ENCODE results near the gene TIFAB.

TIFAB gene

GRCh38 chr5:135428586-135428985, 23.6 kb downstream of the TIFAB start:
- H3K9me3 ChIP-seq (ENCODE audit: control insufficient read depth, low read length), result peaks cover 13% of the 10 kb centered on the region
- H3K18ac ChIP-seq (ENCODE audit: low read depth in 1 of 2, low read length in 2 of 2), result no peak overlapping the region
- H3K14ac ChIP-seq (ENCODE audit: low read length in 2 of 2), result peak overlapping the region in 1 of 2 experiments; percentile 7
- no peak overlapping the region for H2BK12ac ChIP-seq (ENCODE audit: low read length in 2 of 2)
- H3K4ac ChIP-seq (ENCODE audit: low read depth in 1 of 2, low read length in 2 of 2), result no peak overlapping the region
- peak overlapping the region in 1 of 2 experiments; percentile 14 for H3K23ac ChIP-seq (ENCODE audit: low read length in 2 of 2)
- H2AK5ac ChIP-seq (ENCODE audit: low read length, severe bottlenecking), result no peak overlapping the region
- H3K4me3 ChIP-seq (ENCODE audit: insufficient read depth in 1 of 2, low read depth in 1 of 2, low read length in 2 of 2), result peak overlapping the region in 1 of 2 experiments; percentile 22
- H3K79me1 ChIP-seq (replicated peaks; ENCODE audit: low read length, poor library complexity, severe bottlenecking), result no peaks in the 10 kb centered on the region
- no peak overlapping the region for H2AFZ ChIP-seq (ENCODE audit: low read depth, low read length)
- H3K4me1 ChIP-seq (ENCODE audit: control insufficient read depth, insufficient read depth, low read depth, low read length), result no peaks in the 10 kb centered on the region
- no peak overlapping the region for H4K8ac ChIP-seq (ENCODE audit: low read length)
- H4K91ac ChIP-seq (ENCODE audit: low read length), result no peak overlapping the region
- WGBS, result 80% methylated on average over 1 of the region's 1 CpG
- H3K4me2 ChIP-seq (ENCODE audit: low read length, poor library complexity, severe bottlenecking), result no peak overlapping the region
- H3K9ac ChIP-seq (ENCODE audit: low read length), result no peak overlapping the region
- no peak for DNase-seq
- peaks cover 0 to 21% of the 10 kb centered on the region in 2 experiments for H3K27me3 ChIP-seq (ENCODE audit: control insufficient read depth in 1 of 2, insufficient read depth in 1 of 2, low read length in 2 of 2)
- H3K27ac ChIP-seq (ENCODE audit: low read length, poor library complexity, severe bottlenecking), result no peak overlapping the region
- H2BK15ac ChIP-seq (ENCODE audit: low read depth, poor library complexity, severe bottlenecking), result no peak overlapping the region
- no peak overlapping the region for H2BK5ac ChIP-seq (ENCODE audit: low read depth, low read length, poor library complexity, severe bottlenecking)
- no peak overlapping the region for H2BK120ac ChIP-seq (ENCODE audit: low read depth, low read length)
- H3K36me3 ChIP-seq (ENCODE audit: control insufficient read depth in 1 of 2, insufficient read depth in 2 of 2, low read depth in 1 of 2, low read length in 2 of 2), result no peaks in the 10 kb centered on the region

- no peak overlapping the region for H4K91ac ChIP-seq (ENCODE audit: low read length)
- peaks cover 13% of the 10 kb centered on the region for H3K9me3 ChIP-seq (ENCODE audit: control insufficient read depth, low read length)
- no peak overlapping the region for H3K14ac ChIP-seq (ENCODE audit: low read length in 2 of 2)
- H3K4me1 ChIP-seq (ENCODE audit: control insufficient read depth, insufficient read depth, low read depth, low read length), result no peaks in the 10 kb centered on the region
- H2BK5ac ChIP-seq (ENCODE audit: low read depth, low read length, poor library complexity, severe bottlenecking), result no peak overlapping the region
- H3K9ac ChIP-seq (ENCODE audit: low read length), result no peak overlapping the region
- peak overlapping the region; percentile 28 for H3K4me2 ChIP-seq (ENCODE audit: low read length, poor library complexity, severe bottlenecking)
- H2AK5ac ChIP-seq (ENCODE audit: low read length, severe bottlenecking), result no peak overlapping the region
- no peaks in the 10 kb centered on the region for H3K36me3 ChIP-seq (ENCODE audit: control insufficient read depth in 1 of 2, insufficient read depth in 2 of 2, low read depth in 1 of 2, low read length in 2 of 2)
- H3K4me3 ChIP-seq (ENCODE audit: insufficient read depth in 1 of 2, low read depth in 1 of 2, low read length in 2 of 2), result no peak overlapping the region
- H2BK15ac ChIP-seq (ENCODE audit: low read depth, poor library complexity, severe bottlenecking), result no peak overlapping the region
- no peak overlapping the region for H3K23ac ChIP-seq (ENCODE audit: low read length in 2 of 2)
- no peak overlapping the region for H3K27ac ChIP-seq (ENCODE audit: low read length, poor library complexity, severe bottlenecking)
- WGBS, result 59% methylated on average over 5 of the region's 7 CpGs
- H3K18ac ChIP-seq (ENCODE audit: low read depth in 1 of 2, low read length in 2 of 2), result no peak overlapping the region
- H3K27me3 ChIP-seq (ENCODE audit: control insufficient read depth in 1 of 2, insufficient read depth in 1 of 2, low read length in 2 of 2), result peaks cover 0 to 28% of the 10 kb centered on the region in 2 experiments
- DNase-seq, result peak; percentile 58
- no peak overlapping the region for H4K8ac ChIP-seq (ENCODE audit: low read length)
- no peak overlapping the region for H2AFZ ChIP-seq (ENCODE audit: low read depth, low read length)
- no peak overlapping the region for H3K4ac ChIP-seq (ENCODE audit: low read depth in 1 of 2, low read length in 2 of 2)
- H2BK120ac ChIP-seq (ENCODE audit: low read depth, low read length), result no peak overlapping the region
- no peak overlapping the region for H2BK12ac ChIP-seq (ENCODE audit: low read length in 2 of 2)
- H3K79me1 ChIP-seq (replicated peaks; ENCODE audit: low read length, poor library complexity, severe bottlenecking), result no peaks in the 10 kb centered on the region
Measured at GRCh38 chr5:135426102-135427082, 25.8 kb downstream of the TIFAB start.

GRCh38 chr5:135425641-135426040, 26.5 kb downstream of the TIFAB start:
- no peaks in the 10 kb centered on the region for H3K36me3 ChIP-seq (ENCODE audit: control insufficient read depth in 1 of 2, insufficient read depth in 2 of 2, low read depth in 1 of 2, low read length in 2 of 2)
- H2BK12ac ChIP-seq (ENCODE audit: low read length in 2 of 2), result no peak overlapping the region
- H2BK5ac ChIP-seq (ENCODE audit: low read depth, low read length, poor library complexity, severe bottlenecking), result no peak overlapping the region
- no peak overlapping the region for H2AK5ac ChIP-seq (ENCODE audit: low read length, severe bottlenecking)
- peaks cover 0 to 32% of the 10 kb centered on the region in 2 experiments for H3K27me3 ChIP-seq (ENCODE audit: control insufficient read depth in 1 of 2, insufficient read depth in 1 of 2, low read length in 2 of 2)
- no peak overlapping the region for H3K4me2 ChIP-seq (ENCODE audit: low read length, poor library complexity, severe bottlenecking)
- peaks cover 13% of the 10 kb centered on the region for H3K9me3 ChIP-seq (ENCODE audit: control insufficient read depth, low read length)
- no peak overlapping the region for H4K91ac ChIP-seq (ENCODE audit: low read length)
- no peak overlapping the region for H3K4me3 ChIP-seq (ENCODE audit: insufficient read depth in 1 of 2, low read depth in 1 of 2, low read length in 2 of 2)
- no peak overlapping the region for H3K14ac ChIP-seq (ENCODE audit: low read length in 2 of 2)
- no peak overlapping the region for H3K4ac ChIP-seq (ENCODE audit: low read depth in 1 of 2, low read length in 2 of 2)
- no peak for DNase-seq
- H3K23ac ChIP-seq (ENCODE audit: low read length in 2 of 2), result no peak overlapping the region
- WGBS, result 50% methylated on average over 2 of the region's 2 CpGs
- no peak overlapping the region for H3K27ac ChIP-seq (ENCODE audit: low read length, poor library complexity, severe bottlenecking)
- no peaks in the 10 kb centered on the region for H3K79me1 ChIP-seq (replicated peaks; ENCODE audit: low read length, poor library complexity, severe bottlenecking)
- no peak overlapping the region for H2AFZ ChIP-seq (ENCODE audit: low read depth, low read length)
- H3K9ac ChIP-seq (ENCODE audit: low read length), result no peak overlapping the region
- no peak overlapping the region for H2BK120ac ChIP-seq (ENCODE audit: low read depth, low read length)
- no peaks in the 10 kb centered on the region for H3K4me1 ChIP-seq (ENCODE audit: control insufficient read depth, insufficient read depth, low read depth, low read length)
- no peak overlapping the region for H4K8ac ChIP-seq (ENCODE audit: low read length)
- no peak overlapping the region for H2BK15ac ChIP-seq (ENCODE audit: low read depth, poor library complexity, severe bottlenecking)
- no peak overlapping the region for H3K18ac ChIP-seq (ENCODE audit: low read depth in 1 of 2, low read length in 2 of 2)

GRCh38 chr5:135423846-135424168, 28.3 kb downstream of the TIFAB start:
- no peak overlapping the region for H2AFZ ChIP-seq (ENCODE audit: low read depth, low read length)
- no peaks in the 10 kb centered on the region for H3K36me3 ChIP-seq (ENCODE audit: control insufficient read depth in 1 of 2, insufficient read depth in 2 of 2, low read depth in 1 of 2, low read length in 2 of 2)
- WGBS, result 88% methylated on average over 1 of the region's 1 CpG
- no peak overlapping the region for H2BK5ac ChIP-seq (ENCODE audit: low read depth, low read length, poor library complexity, severe bottlenecking)
- no peaks in the 10 kb centered on the region for H3K4me1 ChIP-seq (ENCODE audit: control insufficient read depth, insufficient read depth, low read depth, low read length)
- no peaks in the 10 kb centered on the region for H3K79me1 ChIP-seq (replicated peaks; ENCODE audit: low read length, poor library complexity, severe bottlenecking)
- no peak for DNase-seq
- H2BK12ac ChIP-seq (ENCODE audit: low read length in 2 of 2), result no peak overlapping the region
- no peak overlapping the region for H3K18ac ChIP-seq (ENCODE audit: low read depth in 1 of 2, low read length in 2 of 2)
- no peak overlapping the region for H4K91ac ChIP-seq (ENCODE audit: low read length)
- peaks cover 24% of the 10 kb centered on the region for H3K9me3 ChIP-seq (ENCODE audit: control insufficient read depth, low read length)
- H3K23ac ChIP-seq (ENCODE audit: low read length in 2 of 2), result no peak overlapping the region
- no peak overlapping the region for H3K14ac ChIP-seq (ENCODE audit: low read length in 2 of 2)
- no peak overlapping the region for H3K4me2 ChIP-seq (ENCODE audit: low read length, poor library complexity, severe bottlenecking)
- no peak overlapping the region for H3K9ac ChIP-seq (ENCODE audit: low read length)
- no peak overlapping the region for H4K8ac ChIP-seq (ENCODE audit: low read length)
- peaks cover 0 to 29% of the 10 kb centered on the region in 2 experiments for H3K27me3 ChIP-seq (ENCODE audit: control insufficient read depth in 1 of 2, insufficient read depth in 1 of 2, low read length in 2 of 2)
- H3K4me3 ChIP-seq (ENCODE audit: insufficient read depth in 1 of 2, low read depth in 1 of 2, low read length in 2 of 2), result no peak overlapping the region
- H2AK5ac ChIP-seq (ENCODE audit: low read length, severe bottlenecking), result no peak overlapping the region
- H3K4ac ChIP-seq (ENCODE audit: low read depth in 1 of 2, low read length in 2 of 2), result no peak overlapping the region
- no peak overlapping the region for H3K27ac ChIP-seq (ENCODE audit: low read length, poor library complexity, severe bottlenecking)
- no peak overlapping the region for H2BK15ac ChIP-seq (ENCODE audit: low read depth, poor library complexity, severe bottlenecking)
- H2BK120ac ChIP-seq (ENCODE audit: low read depth, low read length), result no peak overlapping the region
